ENCODE measurements around the gene CSNK2A3. TPM values are rescaled to one million over a fixed set of nuclear protein-coding genes. Genes with fewer than 3 reads are reported as not detected.

The CSNK2A3 gene
- total RNA-seq, 1 experiment from 2014 or later, result 1.7 TPM

DNA sequence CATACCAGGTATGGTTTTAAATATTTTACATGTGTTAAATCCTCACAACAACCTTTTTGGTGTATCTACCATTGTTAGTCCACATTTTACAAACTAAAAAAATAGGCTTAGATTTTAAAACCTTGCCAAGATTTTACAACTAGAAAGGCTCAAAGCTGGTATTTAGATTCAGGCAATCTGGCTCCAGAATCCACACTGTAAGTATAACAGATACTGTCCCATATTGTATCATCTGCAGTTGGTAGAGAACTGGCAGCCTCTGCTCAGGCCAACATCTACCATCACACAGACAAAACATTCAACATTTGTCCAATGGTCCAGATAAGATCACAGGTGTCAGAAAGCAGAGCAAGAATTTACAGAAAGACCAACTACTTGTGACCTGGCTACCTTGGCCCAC is 30.9 kb downstream of the CSNK2A3 start:
- Histone ChIP-seq H3K4ac (ENCODE audit: low read depth, low read length) (no peak overlapping the region), H2BK120ac (ENCODE audit: low read depth, low read length, poor library complexity, severe bottlenecking) (no peak overlapping the region), H3K79me2 (ENCODE audit: insufficient read depth, low read length) (no peaks in the 10 kb centered on the region), H3K14ac (ENCODE audit: insufficient read depth, low read length) (no peak overlapping the region), H3K4me1 (ENCODE audit: insufficient read depth, low read length) (no peaks in the 10 kb centered on the region), H3K23me2 (ENCODE audit: insufficient read length, low read depth, low read length, poor library complexity, severe bottlenecking) (no peaks in the 10 kb centered on the region), H2AK5ac (ENCODE audit: insufficient read length, low read length) (no peak overlapping the region), H2BK20ac (ENCODE audit: low read depth, low read length, poor library complexity, severe bottlenecking) (no peak overlapping the region), H3T11ph (ENCODE audit: low read length) (no peak overlapping the region), H2BK15ac (ENCODE audit: low read depth, low read length) (no peak overlapping the region), H3K27me3 (ENCODE audit: insufficient read depth, low read length) (no peaks in the 10 kb centered on the region), H3K79me1 (ENCODE audit: insufficient read depth, low read depth, low read length, poor library complexity, severe bottlenecking) (no peaks in the 10 kb centered on the region), H4K91ac (ENCODE audit: insufficient read length, low read depth, low read length) (no peak overlapping the region), H3K23ac (ENCODE audit: insufficient read length, low read depth, low read length) (no peak overlapping the region), H3K9me3 (ENCODE audit: control insufficient read depth, low read depth, low read length) (no peaks in the 10 kb centered on the region), H4K8ac (replicated peaks; ENCODE audit: insufficient read length, low read depth, low read length) (no peak overlapping the region), H3K18ac (ENCODE audit: insufficient read length, low read depth, low read length) (no peak overlapping the region), H4K5ac (ENCODE audit: insufficient read length, low read depth, low read length) (no peak overlapping the region), H3K27ac (ENCODE audit: insufficient read length, low read depth, low read length) (no peak overlapping the region), H3K4me2 (ENCODE audit: insufficient read depth, insufficient read length, low read length) (no peak overlapping the region), H3K9ac (ENCODE audit: extremely low read depth, insufficient read length, low read length) (no peak overlapping the region), H4K20me1 (ENCODE audit: control insufficient read depth, insufficient read depth, insufficient read length) (no peaks in the 10 kb centered on the region), H3K56ac (ENCODE audit: insufficient read length, low read depth, low read length) (no peak overlapping the region), H2BK5ac (ENCODE audit: insufficient read length, low read length) (no peak overlapping the region), H2AFZ (ENCODE audit: low read length) (no peak overlapping the region), H2BK12ac (ENCODE audit: insufficient read length, low read depth, low read length) (no peak overlapping the region)
- no peaks in the 10 kb centered on the region for H3K4me1 Mint-ChIP-seq
- DNase-seq, result no peak
- H3K27ac Mint-ChIP-seq, result no peak overlapping the region
- no peaks in the 10 kb centered on the region for H3K9me3 Mint-ChIP-seq
- H3K36me3 Mint-ChIP-seq (ENCODE audit: insufficient read depth in 1 of 3, low read depth in 3 of 3), result peaks cover 0 to 9% (median 2%) of the 10 kb centered on the region in 3 experiments; a peak in 5 of 7 replicates
- TF ChIP-seq, protein P1, sequence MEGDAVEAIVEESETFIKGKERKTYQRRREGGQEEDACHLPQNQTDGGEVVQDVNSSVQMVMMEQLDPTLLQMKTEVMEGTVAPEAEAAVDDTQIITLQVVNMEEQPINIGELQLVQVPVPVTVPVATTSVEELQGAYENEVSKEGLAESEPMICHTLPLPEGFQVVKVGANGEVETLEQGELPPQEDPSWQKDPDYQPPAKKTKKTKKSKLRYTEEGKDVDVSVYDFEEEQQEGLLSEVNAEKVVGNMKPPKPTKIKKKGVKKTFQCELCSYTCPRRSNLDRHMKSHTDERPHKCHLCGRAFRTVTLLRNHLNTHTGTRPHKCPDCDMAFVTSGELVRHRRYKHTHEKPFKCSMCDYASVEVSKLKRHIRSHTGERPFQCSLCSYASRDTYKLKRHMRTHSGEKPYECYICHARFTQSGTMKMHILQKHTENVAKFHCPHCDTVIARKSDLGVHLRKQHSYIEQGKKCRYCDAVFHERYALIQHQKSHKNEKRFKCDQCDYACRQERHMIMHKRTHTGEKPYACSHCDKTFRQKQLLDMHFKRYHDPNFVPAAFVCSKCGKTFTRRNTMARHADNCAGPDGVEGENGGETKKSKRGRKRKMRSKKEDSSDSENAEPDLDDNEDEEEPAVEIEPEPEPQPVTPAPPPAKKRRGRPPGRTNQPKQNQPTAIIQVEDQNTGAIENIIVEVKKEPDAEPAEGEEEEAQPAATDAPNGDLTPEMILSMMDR (conservative IDR thresholded peaks at IDR 0.05), result no peak
- H3K4me3 Mint-ChIP-seq, result no peak overlapping the region
- H3K27me3 Mint-ChIP-seq (ENCODE audit: low read depth), result no peaks in the 10 kb centered on the region; the same call in 1 of the 2 replicates

Measured in H9 (cell line).